ENCODE results near the gene RFC4. TPM values are rescaled to one million over a fixed set of nuclear protein-coding genes. Genes with fewer than 3 reads are reported as not detected.

The RFC4 gene
- total and polyA plus RNA-seq, 2 of the 13 experiments (the other 11 are each of a cell fraction or from before 2014, with no cell fraction given) = 18.5 to 103 TPM

- no peak for TF ChIP-seq ZNF512 (CRISPR knock-in tag; IDR thresholded peaks at IDR 0.05)
- TF ChIP-seq, protein P1, sequence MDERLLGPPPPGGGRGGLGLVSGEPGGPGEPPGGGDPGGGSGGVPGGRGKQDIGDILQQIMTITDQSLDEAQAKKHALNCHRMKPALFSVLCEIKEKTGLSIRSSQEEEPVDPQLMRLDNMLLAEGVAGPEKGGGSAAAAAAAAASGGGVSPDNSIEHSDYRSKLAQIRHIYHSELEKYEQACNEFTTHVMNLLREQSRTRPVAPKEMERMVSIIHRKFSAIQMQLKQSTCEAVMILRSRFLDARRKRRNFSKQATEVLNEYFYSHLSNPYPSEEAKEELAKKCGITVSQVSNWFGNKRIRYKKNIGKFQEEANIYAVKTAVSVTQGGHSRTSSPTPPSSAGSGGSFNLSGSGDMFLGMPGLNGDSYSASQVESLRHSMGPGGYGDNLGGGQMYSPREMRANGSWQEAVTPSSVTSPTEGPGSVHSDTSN (CRISPR knock-in tag; IDR thresholded peaks at IDR 0.05) = no peak
- peak; percentile 92 for TF ChIP-seq ZNF501 (CRISPR knock-in tag; IDR thresholded peaks at IDR 0.05)
- TF ChIP-seq SNAPC4 (CRISPR knock-in tag; IDR thresholded peaks at IDR 0.05) = peak; percentile 95
- peak; percentile 94 for TF ChIP-seq HOXA3 (CRISPR knock-in tag; IDR thresholded peaks at IDR 0.05)
- peak; percentile 67; the same call in 1 of the 2 replicates for TF ChIP-seq MEF2D (CRISPR knock-in tag; IDR thresholded peaks at IDR 0.05)
- no peak for TF ChIP-seq CBX1 (IDR thresholded peaks at IDR 0.05; ENCODE audit: low read depth)
- peak; percentile 55 for TF ChIP-seq FOSL2 (CRISPR knock-in tag; IDR thresholded peaks at IDR 0.05)
- peak; percentile 58; the same call in 1 of the 2 replicates for TF ChIP-seq ZBTB38 (CRISPR knock-in tag; IDR thresholded peaks at IDR 0.05)
- peak; percentile 92 for TF ChIP-seq ZMAT3 (CRISPR knock-in tag; conservative IDR thresholded peaks at IDR 0.05)
- peak; percentile 59; the same call in 1 of the 2 replicates for TF ChIP-seq KDM3A (CRISPR knock-in tag; IDR thresholded peaks at IDR 0.05; ENCODE audit: low read depth)
- TF ChIP-seq FOXO1 (CRISPR knock-in tag; IDR thresholded peaks at IDR 0.05) = peak; percentile 67; the same call in 1 of the 2 replicates
- TF ChIP-seq GABPB1 (CRISPR knock-in tag; IDR thresholded peaks at IDR 0.05) = peak; percentile 100
- TF ChIP-seq FOXK1 (CRISPR knock-in tag; IDR thresholded peaks at IDR 0.05; ENCODE audit: borderline replicate concordance, low read depth) = peak; percentile 71; the same call in 1 of the 2 replicates
- TF ChIP-seq, protein P2, sequence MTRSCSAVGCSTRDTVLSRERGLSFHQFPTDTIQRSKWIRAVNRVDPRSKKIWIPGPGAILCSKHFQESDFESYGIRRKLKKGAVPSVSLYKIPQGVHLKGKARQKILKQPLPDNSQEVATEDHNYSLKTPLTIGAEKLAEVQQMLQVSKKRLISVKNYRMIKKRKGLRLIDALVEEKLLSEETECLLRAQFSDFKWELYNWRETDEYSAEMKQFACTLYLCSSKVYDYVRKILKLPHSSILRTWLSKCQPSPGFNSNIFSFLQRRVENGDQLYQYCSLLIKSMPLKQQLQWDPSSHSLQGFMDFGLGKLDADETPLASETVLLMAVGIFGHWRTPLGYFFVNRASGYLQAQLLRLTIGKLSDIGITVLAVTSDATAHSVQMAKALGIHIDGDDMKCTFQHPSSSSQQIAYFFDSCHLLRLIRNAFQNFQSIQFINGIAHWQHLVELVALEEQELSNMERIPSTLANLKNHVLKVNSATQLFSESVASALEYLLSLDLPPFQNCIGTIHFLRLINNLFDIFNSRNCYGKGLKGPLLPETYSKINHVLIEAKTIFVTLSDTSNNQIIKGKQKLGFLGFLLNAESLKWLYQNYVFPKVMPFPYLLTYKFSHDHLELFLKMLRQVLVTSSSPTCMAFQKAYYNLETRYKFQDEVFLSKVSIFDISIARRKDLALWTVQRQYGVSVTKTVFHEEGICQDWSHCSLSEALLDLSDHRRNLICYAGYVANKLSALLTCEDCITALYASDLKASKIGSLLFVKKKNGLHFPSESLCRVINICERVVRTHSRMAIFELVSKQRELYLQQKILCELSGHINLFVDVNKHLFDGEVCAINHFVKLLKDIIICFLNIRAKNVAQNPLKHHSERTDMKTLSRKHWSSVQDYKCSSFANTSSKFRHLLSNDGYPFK (CRISPR knock-in tag; IDR thresholded peaks at IDR 0.05; ENCODE audit: borderline replicate concordance) = peak; percentile 85; the same call in 1 of the 2 replicates
- 0 out of 2 replicates have a peak, but pooled peaks have one; percentile 60 for TF ChIP-seq ZNF713 (CRISPR knock-in tag; IDR thresholded peaks at IDR 0.05)
- no peak for TF ChIP-seq PCBP1 (IDR thresholded peaks at IDR 0.05; ENCODE audit: borderline replicate concordance, low read depth, low read length)
- TF ChIP-seq ZBTB42 (CRISPR knock-in tag; IDR thresholded peaks at IDR 0.05) = no peak
Observed at GRCh38 chr3:186806089-186807055, at the start of gene RFC4 (continued).

All from HepG2 (cell line).